ENCODE data around the gene PLPPR3.

PLPPR3 gene

GRCh38 chr19:765179-765738 lies 56.5 kb downstream of the PLPPR3 start:
- no peak for DNase-seq

- no peak for DNase-seq
These were observed 57.5 kb downstream of the PLPPR3 start for GRCh38 chr19:764301-764700.

DNA sequence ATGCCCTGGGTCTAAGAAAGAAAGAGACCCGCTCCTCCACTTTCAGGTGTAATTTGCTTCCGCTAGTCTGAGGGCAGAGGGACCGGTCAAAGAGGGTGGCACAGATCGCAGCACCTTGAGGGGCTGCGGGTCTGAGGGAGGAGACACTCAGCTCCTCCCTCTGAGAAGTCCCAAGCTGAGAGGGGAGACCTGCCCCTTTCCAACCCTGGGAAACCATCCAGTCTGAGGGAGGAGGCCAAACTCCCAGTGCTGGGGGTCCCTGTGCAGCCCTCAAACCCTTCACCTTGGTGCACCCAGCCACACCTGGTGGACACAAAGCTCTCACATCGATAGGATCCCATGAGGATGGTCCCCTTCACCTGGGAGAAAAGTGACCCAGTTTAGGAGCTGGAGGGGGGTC lies 57.9 kb downstream of the PLPPR3 start:
- DNase-seq, result no peak

DNA sequence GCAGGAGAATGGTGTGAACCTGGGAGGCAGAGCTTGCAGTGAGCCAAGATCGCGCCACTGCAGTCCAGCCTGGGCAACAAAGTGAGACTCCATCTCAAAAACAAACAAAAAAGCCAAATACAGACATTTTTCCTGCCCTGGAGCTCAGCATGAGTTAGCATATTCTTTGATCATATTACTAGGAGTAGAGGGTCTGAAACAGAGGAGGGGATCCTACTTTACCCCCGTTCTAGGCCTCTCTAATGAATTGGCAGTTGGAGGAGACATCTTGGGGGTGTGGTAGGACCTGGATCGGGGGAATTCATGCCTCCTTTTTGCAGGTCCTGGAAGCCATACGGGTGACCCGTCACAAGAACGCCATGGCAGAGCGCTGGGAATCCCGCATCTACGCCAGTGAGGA lies 58.6 kb downstream of the PLPPR3 start:
- no peak for DNase-seq

Measured in activated effector memory CD4-positive, alpha-beta T cell treated with anti-CD3 and anti-CD28 coated beads, Interleukin-2, amount 50 U/mL, for 16 hours (primary cell).